ENCODE data around the gene MINDY4. TPM values are rescaled to one million over a fixed set of nuclear protein-coding genes. Genes with fewer than 3 reads are reported as not detected.

The MINDY4 gene
- total and polyA plus RNA-seq, 2 donors (not counting 1 experiment from before 2014, with no cell fraction given) = 0.12 to 1.1 TPM

- Histone ChIP-seq H3K27ac (ENCODE audit: low read length in 2 of 2) (no peak overlapping the region), H3K9me3 (ENCODE audit: control extremely low read depth in 1 of 3, control insufficient read depth in 2 of 3, insufficient read depth in 1 of 3, low read length in 2 of 3) (peaks cover 0 to 13% (median 0%) of the 10 kb centered on the region in 3 donors), H3K4me1 (ENCODE audit: control insufficient read depth in 2 of 2, insufficient read depth in 2 of 2, low read length in 2 of 2) (no peaks in the 10 kb centered on the region), H3K79me2 (ENCODE audit: control insufficient read depth, insufficient read depth, low read length) (no peaks in the 10 kb centered on the region), H4K20me1 (ENCODE audit: control insufficient read depth, insufficient read depth, low read length, poor library complexity, severe bottlenecking) (no peaks in the 10 kb centered on the region), H3K27me3 (replicated peaks in 1 of 4; ENCODE audit: control extremely low read depth in 1 of 4, control insufficient read depth in 3 of 4, insufficient read depth in 4 of 4, low read length in 3 of 4) (no peaks in the 10 kb centered on the region), H3K9ac (ENCODE audit: low read length) (no peak overlapping the region), H3K36me3 (replicated peaks in 1 of 2; ENCODE audit: control extremely low read depth in 1 of 2, control insufficient read depth in 1 of 2, extremely low read depth in 1 of 2, insufficient read depth in 2 of 2, low read length in 1 of 2) (no peaks in the 10 kb centered on the region), H3K4me2 (replicated peaks; ENCODE audit: low read depth, low read length, poor library complexity, severe bottlenecking) (no peak overlapping the region), H3K4me3 (ENCODE audit: control extremely low read depth in 1 of 5, extremely low read depth in 1 of 5, insufficient read depth in 1 of 5, low read depth in 2 of 5, low read length in 4 of 5) (no peak overlapping the region), H2AFZ (ENCODE audit: insufficient read depth, low read depth, low read length, poor library complexity, severe bottlenecking) (no peak overlapping the region)
- Mint-ChIP-seq H3K4me1 (no peaks in the 10 kb centered on the region), H3K4me3 (no peak overlapping the region), H3K27me3 (peaks cover 12% of the 10 kb centered on the region), H3K9me3 (ENCODE audit: insufficient read depth) (no peaks in the 10 kb centered on the region), H3K27ac (no peak overlapping the region)
- ATAC-seq (ENCODE audit: low read depth) (no peak), DNase-seq (no peak)
- CTCF ChIA-PET = no interaction called here
- intact Hi-C loops (cut with micrococcal nuclease) = no loop called here
- no peak for TF ChIP-seq CTCF (IDR thresholded peaks at IDR 0.05)
- POLR2A ChIA-PET = no interaction called here
- WGBS (ENCODE audit: insufficient coverage) = 90% methylated on average over 8 of the region's 9 CpGs
Measured at GRCh38 chr7:30896036-30896435, 124.8 kb downstream of the MINDY4 start.

GRCh38 chr7:30896783-30897637 lies 125.8 kb downstream of the MINDY4 start:
- H3K4me3 ChIP-seq (ENCODE audit: control extremely low read depth in 1 of 5, extremely low read depth in 1 of 5, insufficient read depth in 1 of 5, low read depth in 2 of 5, low read length in 4 of 5) = no peak overlapping the region
- WGBS (ENCODE audit: insufficient coverage) = 81% methylated on average over 8 of the region's 13 CpGs
- Mint-ChIP-seq H3K4me3 (no peak overlapping the region), H3K27me3 (peaks cover 12% of the 10 kb centered on the region), H3K9me3 (ENCODE audit: insufficient read depth) (no peaks in the 10 kb centered on the region), H3K4me1 (no peaks in the 10 kb centered on the region), H3K27ac (no peak overlapping the region)
- no peak for DNase-seq
- H2AFZ ChIP-seq (ENCODE audit: insufficient read depth, low read depth, low read length, poor library complexity, severe bottlenecking) = no peak overlapping the region
- no peak overlapping the region for H3K9ac ChIP-seq (ENCODE audit: low read length)
- no peaks in the 10 kb centered on the region for H3K36me3 ChIP-seq (replicated peaks in 1 of 2; ENCODE audit: control extremely low read depth in 1 of 2, control insufficient read depth in 1 of 2, extremely low read depth in 1 of 2, insufficient read depth in 2 of 2, low read length in 1 of 2)
- H3K27me3 ChIP-seq (replicated peaks in 1 of 4; ENCODE audit: control extremely low read depth in 1 of 4, control insufficient read depth in 3 of 4, insufficient read depth in 4 of 4, low read length in 3 of 4) = no peaks in the 10 kb centered on the region
- peaks cover 0 to 4% (median 0%) of the 10 kb centered on the region in 3 donors for H3K9me3 ChIP-seq (ENCODE audit: control extremely low read depth in 1 of 3, control insufficient read depth in 2 of 3, insufficient read depth in 1 of 3, low read length in 2 of 3)
- TF ChIP-seq CTCF (IDR thresholded peaks at IDR 0.05) (no peak), EZH2 (IDR thresholded peaks at IDR 0.05; ENCODE audit: borderline replicate concordance, insufficient read depth, low read depth, low read length, poor library complexity, severe bottlenecking) (no peak)
- no peaks in the 10 kb centered on the region for H3K4me1 ChIP-seq (ENCODE audit: control insufficient read depth in 2 of 2, insufficient read depth in 2 of 2, low read length in 2 of 2)
- POLR2A ChIA-PET = no interaction called here
- no peak overlapping the region for H3K27ac ChIP-seq (ENCODE audit: low read length in 2 of 2)
- no peak for ATAC-seq (ENCODE audit: low read depth)
- no peaks in the 10 kb centered on the region for H3K79me2 ChIP-seq (ENCODE audit: control insufficient read depth, insufficient read depth, low read length)
- CTCF ChIA-PET = no interaction called here
- no peak overlapping the region for H3K4me2 ChIP-seq (replicated peaks; ENCODE audit: low read depth, low read length, poor library complexity, severe bottlenecking)
- no peaks in the 10 kb centered on the region for H4K20me1 ChIP-seq (ENCODE audit: control insufficient read depth, insufficient read depth, low read length, poor library complexity, severe bottlenecking)
- intact Hi-C loops (cut with micrococcal nuclease) = no loop called here
